CD4-positive, alpha-beta T cell (primary cell): ENCODE data around the gene STYXL2. TPM values are rescaled to one million over a fixed set of nuclear protein-coding genes. Genes with fewer than 3 reads are reported as not detected.

Experiments
- ATAC-seq: fragments of 200-7000 bp; cut with Tn5 transposase; one replicate; pipeline ENCODE4 v1.10.0; 2022; ENCODE audit warnings: mild to moderate bottlenecking; ENCODE audit not compliant: poor library complexity
- CTCF ChIA-PET: fragments of 350-600 bp; sonication (Branson Sonifier 250); formaldehyde crosslinking; loops from one replicate; lab custom pipeline; 2021; ENCODE audit warnings: antibody characterized with exemption, inconsistent platforms; lab: Charles Lee
- POLR2A ChIA-PET: fragments of 350-600 bp; sonication (Branson Sonifier 250); formaldehyde crosslinking; loops from one replicate; lab custom pipeline; 2021; ENCODE audit warnings: antibody characterized with exemption, inconsistent platforms; lab: Charles Lee
- DNase-seq, 14 experiments: peaks; one replicate each; pipeline ENCODE4 v3.0.0-alpha.2; 2013 to 2020; ENCODE audit warnings: mixed read lengths in 2 of 14
- H3K27ac ChIP-seq, 2 donors: one replicate each; pipeline versions ENCODE4 v1.5.1 to v1.7.0; 2013; ENCODE audit warnings: low read length in 2 of 2, low read depth in 1 of 2, mild to moderate bottlenecking in 1 of 2
- H3K27me3 ChIP-seq, 2 experiments: 1 replicate in 1 of 2; 2 replicates in 1 of 2; pipeline versions ENCODE4 v1.6.1 to v1.7.0; 2013; ENCODE audit warnings: low read length in 2 of 2, control low read depth in 1 of 2, mild to moderate bottlenecking in 1 of 2, moderate library complexity in 1 of 2; ENCODE audit not compliant: insufficient read depth in 2 of 2, control insufficient read depth in 1 of 2
- H3K36me3 ChIP-seq: one replicate; pipeline ENCODE4 v1.6.1; 2013; ENCODE audit warnings: low read length, control low read depth; ENCODE audit not compliant: insufficient read depth
- H3K4me1 ChIP-seq: one replicate; pipeline ENCODE4 v1.6.1; 2013; ENCODE audit warnings: low read length, control low read depth; ENCODE audit not compliant: insufficient read depth
- H3K4me3 ChIP-seq: one replicate; pipeline ENCODE4 v1.5.1; 2013; ENCODE audit warnings: mild to moderate bottlenecking, low read length, moderate library complexity
- H3K9me3 ChIP-seq, 2 experiments: 1 replicate in 1 of 2; 2 replicates in 1 of 2; pipeline versions ENCODE4 v1.6.1 to v1.7.0; 2013; ENCODE audit warnings: low read length in 2 of 2, mild to moderate bottlenecking in 2 of 2, control low read depth in 1 of 2, moderate library complexity in 1 of 2; ENCODE audit not compliant: control insufficient read depth in 1 of 2, insufficient read depth in 1 of 2
- H3K27ac Mint-ChIP-seq: one replicate; pipeline ENCODE4 v1.8.0; 2020; ENCODE audit warnings: mixed read lengths
- H3K27me3 Mint-ChIP-seq: one replicate; pipeline ENCODE4 v1.8.0; 2021; ENCODE audit warnings: mixed read lengths
- H3K36me3 Mint-ChIP-seq: one replicate; pipeline ENCODE4 v1.8.0; 2021; ENCODE audit warnings: low read depth, mixed read lengths
- H3K4me1 Mint-ChIP-seq: one replicate; pipeline ENCODE4 v1.8.0; 2021; ENCODE audit warnings: low read depth, mixed read lengths
- H3K4me3 Mint-ChIP-seq: one replicate; pipeline ENCODE4 v1.8.0; 2020; ENCODE audit warnings: mild to moderate bottlenecking, mixed read lengths
- H3K9me3 Mint-ChIP-seq: one replicate; pipeline ENCODE4 v1.8.0; 2020; ENCODE audit warnings: mixed read lengths
- CTCF ChIP-seq: fragments of 200-600 bp; IDR thresholded peaks from one replicate; pipeline ENCODE4 v1.8.0; 2022; ENCODE audit warnings: antibody characterized with exemption, mild to moderate bottlenecking
- intact Hi-C, 2 experiments: fragments of 100-400 bp; cut with DNase I in 1 of 2; cut with micrococcal nuclease in 1 of 2; formaldehyde crosslinking; loops; one replicate each; pipeline versions ENCODE4 v1.15.1 to v1.9.0; 2023 to 2025; cut with DNase I, micrococcal nuclease
- total RNA-seq, 174 experiments: library from RNA in 2 of 174; stranded (reverse) in 2 of 174; gene quantifications; one replicate each; pipeline ENCODE4 v1.2.3 and lab custom pipeline; 2021 to 2026

STYXL2 gene
- total RNA-seq, 2 experiments from 2014 or later = not detected

GRCh38 chr1:167084757-167085156, 9.1 kb upstream of the STYXL2 start:
- Mint-ChIP-seq H3K4me3 (no peak overlapping the region), H3K27me3 (no peaks in the 10 kb centered on the region), H3K9me3 (no peaks in the 10 kb centered on the region), H3K27ac (no peak overlapping the region), H3K4me1 (peaks cover 33% of the 10 kb centered on the region), H3K36me3 (peaks cover 19% of the 10 kb centered on the region)
- ATAC-seq (no peak), DNase-seq (no peak)
- intact Hi-C loops = no loop called here
- Histone ChIP-seq H3K4me3 (no peak overlapping the region), H3K27me3 (no peaks in the 10 kb centered on the region), H3K9me3 (no peaks in the 10 kb centered on the region), H3K27ac (no peak overlapping the region), H3K4me1 (peaks cover 27% of the 10 kb centered on the region), H3K36me3 (no peaks in the 10 kb centered on the region)
- POLR2A ChIA-PET = no interaction called here
- no peak for TF ChIP-seq CTCF
- CTCF ChIA-PET = interaction anchor here (1.0 kb wide), 1 partner anchor 18 kb away, joined by 3 read pairs; no protein-coding TSS in a partner anchor

- intact Hi-C loops = no loop called here
- Mint-ChIP-seq H3K4me3 (no peak overlapping the region), H3K9me3 (no peaks in the 10 kb centered on the region), H3K27me3 (no peaks in the 10 kb centered on the region), H3K27ac (peak overlapping the region; percentile 37), H3K36me3 (peaks cover 14% of the 10 kb centered on the region), H3K4me1 (peaks cover 46% of the 10 kb centered on the region)
- Histone ChIP-seq H3K27ac (no peak overlapping the region), H3K9me3 (no peaks in the 10 kb centered on the region), H3K27me3 (no peaks in the 10 kb centered on the region), H3K4me1 (peaks cover 39% of the 10 kb centered on the region), H3K4me3 (no peak overlapping the region), H3K36me3 (no peaks in the 10 kb centered on the region)
- POLR2A ChIA-PET = interaction anchor here (1.0 kb wide), 1 partner anchor 25 kb away, joined by 3 read pairs; no protein-coding TSS in a partner anchor
- DNase-seq = no peak
- TF ChIP-seq CTCF = no peak
- no peak for ATAC-seq
- CTCF ChIA-PET = interaction anchor here (1.0 kb wide), 1 partner anchor 19 kb away, joined by 3 read pairs; no protein-coding TSS in a partner anchor
Observed at GRCh38 chr1:167086033-167086432, 7.8 kb upstream of the STYXL2 start.

- no peaks in the 10 kb centered on the region for H3K9me3 Mint-ChIP-seq
Observed at GRCh38 chr1:167086768-167087167, 7.1 kb upstream of the STYXL2 start.

More at GRCh38 chr1:167086768-167087167, 7.1 kb upstream of the STYXL2 start:
- Histone ChIP-seq H3K27ac (no peak overlapping the region), H3K36me3 (no peaks in the 10 kb centered on the region), H3K4me3 (no peak overlapping the region), H3K27me3 (no peaks in the 10 kb centered on the region), H3K9me3 (no peaks in the 10 kb centered on the region), H3K4me1 (peaks cover 43% of the 10 kb centered on the region)
- CTCF ChIA-PET = no interaction called here
- H3K4me3 Mint-ChIP-seq = no peak overlapping the region
- POLR2A ChIA-PET = interaction anchor here (1.0 kb wide), 1 partner anchor 24 kb away, joined by 3 read pairs; no protein-coding TSS in a partner anchor
- no peak for ATAC-seq
- peaks cover 7% of the 10 kb centered on the region for H3K36me3 Mint-ChIP-seq
- peaks cover 51% of the 10 kb centered on the region for H3K4me1 Mint-ChIP-seq
- no peak for TF ChIP-seq CTCF
- intact Hi-C loops = no loop called here
- no peak for DNase-seq
- H3K27me3 Mint-ChIP-seq = no peaks in the 10 kb centered on the region
- peak overlapping the region; percentile 98 for H3K27ac Mint-ChIP-seq
